Activated CD8-positive, alpha-beta memory T cell treated with anti-CD3 and anti-CD28 coated beads for 1 hour (primary cell): ENCODE data around the gene TBC1D5.
"Not testable (repeated sequence)": the region's sequence is repeated elsewhere in the genome, so short reads cannot be mapped to it uniquely, and the experiment has no call there.

Experiments
- DNase-seq, 2 donors: peaks; one replicate each; pipeline ENCODE4 v3.0.0-alpha.2; 2020; ENCODE audit warnings: low read depth in 1 of 2; ENCODE audit errors: extremely low read depth in 1 of 2

TBC1D5 gene

DNA sequence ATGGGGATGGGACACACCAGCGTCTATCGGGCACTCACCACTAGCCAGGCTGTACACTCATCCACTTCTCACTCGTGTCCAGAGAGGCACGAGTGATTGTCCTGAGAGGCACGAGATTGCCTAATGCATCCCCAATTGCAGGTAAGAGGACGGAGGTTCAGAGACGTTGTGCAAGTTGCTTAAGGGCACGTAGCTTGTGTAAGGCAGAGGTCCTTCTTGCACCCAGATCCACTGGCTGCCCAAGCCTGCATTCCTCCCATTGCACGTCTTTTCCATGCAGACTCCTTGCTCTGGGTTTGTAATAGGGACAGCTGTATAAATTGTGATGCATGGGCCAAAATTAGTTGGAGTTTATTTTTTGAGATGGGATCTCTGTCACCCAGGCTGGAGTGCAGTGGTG, 593.4 kb downstream of the TBC1D5 start:
- no peak for DNase-seq

DNA sequence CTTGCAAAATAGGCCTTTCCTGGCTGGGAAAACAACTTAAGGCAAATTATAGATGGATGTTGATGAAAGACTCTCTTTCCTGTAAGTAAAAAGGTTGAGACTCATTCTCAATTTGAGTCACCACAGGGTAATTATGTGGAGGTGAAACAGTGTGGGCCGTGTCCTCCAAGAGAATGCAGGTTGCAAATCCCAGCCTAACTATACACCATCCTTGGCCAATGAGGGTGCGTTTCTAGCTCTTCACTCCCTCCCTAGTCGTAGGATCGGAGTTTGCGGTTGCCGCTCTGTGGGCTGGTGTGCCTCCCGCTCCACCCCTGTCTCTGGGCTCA, 597.8 kb downstream of the TBC1D5 start:
- DNase-seq = no peak

DNA sequence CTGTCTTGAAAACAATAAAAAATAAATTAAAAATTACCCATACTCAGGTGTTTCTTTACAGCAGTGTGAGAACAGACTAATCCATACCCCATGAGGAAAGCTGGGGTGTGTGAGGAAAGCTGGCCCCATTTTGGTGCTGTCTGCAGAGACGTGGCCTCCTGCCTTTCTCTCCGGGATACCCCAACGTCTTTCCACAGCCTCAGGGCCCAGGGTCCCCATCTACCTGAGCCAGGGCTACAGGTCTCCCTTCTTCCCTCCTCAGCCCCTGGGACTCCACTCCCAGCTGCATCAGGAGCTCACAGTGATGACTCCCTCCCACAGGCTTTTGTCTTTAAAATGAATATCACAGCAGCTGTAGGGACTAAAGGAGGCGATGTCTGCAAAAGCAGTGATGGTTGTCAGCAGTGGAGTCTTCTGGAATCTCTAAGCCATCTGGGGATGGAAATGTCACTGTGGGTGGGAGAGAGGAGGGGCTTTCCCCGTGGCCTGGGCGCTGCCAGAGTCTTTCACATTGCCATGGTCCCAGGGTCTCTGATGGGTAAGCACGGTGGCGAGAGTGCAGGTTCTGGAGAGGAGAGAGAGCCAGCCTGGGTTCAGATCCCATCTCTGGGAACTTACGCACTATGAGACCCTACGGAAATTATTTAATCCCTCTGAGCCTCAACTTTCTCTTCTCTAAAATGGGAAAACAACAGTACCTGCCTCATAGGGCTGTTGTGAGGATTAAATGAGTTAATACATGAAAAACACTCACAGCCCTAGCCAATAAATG, 598.4 kb downstream of the TBC1D5 start:
- DNase-seq = no peak

DNA sequence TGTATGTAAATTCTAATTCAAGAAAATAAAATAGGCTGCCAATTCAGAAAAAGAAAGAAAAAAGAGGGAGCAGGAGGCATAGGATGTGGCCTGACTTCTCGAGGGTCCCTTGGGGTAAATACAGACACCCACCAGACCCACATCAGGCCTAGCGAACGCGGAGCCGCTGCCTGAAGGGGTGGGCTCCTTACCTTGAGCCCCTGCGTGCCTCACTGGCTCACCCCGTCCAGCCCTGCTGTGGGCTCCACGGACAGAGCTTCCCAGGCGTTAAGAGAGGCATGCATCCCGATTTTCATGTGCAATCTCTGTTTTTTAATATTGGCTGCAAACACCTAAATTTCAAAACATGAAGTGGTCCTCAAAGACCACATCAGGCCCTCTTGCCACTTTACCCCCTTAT, 599.9 kb downstream of the TBC1D5 start:
- DNase-seq = no peak

DNA sequence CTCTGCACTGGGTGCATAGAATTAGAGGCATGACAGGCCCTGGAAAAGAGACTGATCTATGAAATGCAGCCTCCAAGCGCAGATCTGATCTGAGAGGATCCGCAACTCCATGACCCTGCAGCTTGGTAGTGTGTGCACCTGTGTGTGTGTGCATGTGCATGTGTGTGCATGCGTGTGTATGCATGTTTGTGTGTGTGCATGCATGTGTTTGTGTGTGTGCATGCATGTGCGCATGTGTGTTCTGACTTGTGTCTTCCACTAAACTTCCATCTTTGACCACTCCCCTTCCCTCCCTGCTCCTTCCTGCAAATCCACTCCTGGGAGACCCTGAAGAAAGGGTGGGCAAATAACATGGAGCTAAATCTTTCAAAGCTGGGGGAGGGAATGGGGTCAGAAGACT, 600.7 kb downstream of the TBC1D5 start:
- DNase-seq = no peak

DNA sequence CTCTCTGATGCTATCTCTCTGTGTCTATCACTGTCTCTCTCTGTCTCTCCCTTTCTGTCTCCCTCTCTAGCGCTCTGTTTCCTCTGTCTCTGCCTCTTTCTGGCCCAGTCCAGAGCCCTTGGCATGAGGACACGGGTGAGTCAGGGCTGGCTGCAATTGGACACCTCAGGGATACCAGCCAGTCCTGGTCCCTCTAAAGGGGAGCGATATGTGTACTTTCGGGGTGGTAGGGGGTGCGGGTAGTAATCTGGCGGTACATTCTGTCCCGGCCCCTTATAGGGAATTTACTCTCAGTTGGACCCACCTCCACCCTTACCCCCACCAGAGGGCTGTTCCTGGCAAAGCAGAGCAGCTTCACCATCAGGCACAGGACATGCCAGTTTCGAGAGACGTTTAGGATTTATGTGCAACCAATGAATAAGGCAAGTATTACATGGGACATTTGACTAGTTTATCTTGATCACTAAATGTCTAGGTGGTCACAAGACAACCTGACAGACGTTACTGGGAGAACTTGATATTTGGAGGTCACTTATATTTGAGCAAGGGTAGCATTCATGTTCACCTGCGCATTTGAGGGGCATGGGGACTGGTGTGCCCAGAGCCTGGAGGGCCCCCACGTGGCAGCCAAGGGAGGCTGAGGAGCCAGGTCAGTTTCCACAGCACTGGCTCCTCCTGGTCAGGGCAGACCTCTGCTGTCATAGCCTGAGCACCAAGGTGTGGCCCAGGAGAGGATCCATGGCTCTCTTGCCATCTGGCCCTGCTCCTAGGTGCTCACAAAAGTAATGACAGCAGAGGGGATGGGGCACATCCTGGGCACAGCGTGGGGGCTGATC, 601.5 kb downstream of the TBC1D5 start:
- DNase-seq = no peak

DNA sequence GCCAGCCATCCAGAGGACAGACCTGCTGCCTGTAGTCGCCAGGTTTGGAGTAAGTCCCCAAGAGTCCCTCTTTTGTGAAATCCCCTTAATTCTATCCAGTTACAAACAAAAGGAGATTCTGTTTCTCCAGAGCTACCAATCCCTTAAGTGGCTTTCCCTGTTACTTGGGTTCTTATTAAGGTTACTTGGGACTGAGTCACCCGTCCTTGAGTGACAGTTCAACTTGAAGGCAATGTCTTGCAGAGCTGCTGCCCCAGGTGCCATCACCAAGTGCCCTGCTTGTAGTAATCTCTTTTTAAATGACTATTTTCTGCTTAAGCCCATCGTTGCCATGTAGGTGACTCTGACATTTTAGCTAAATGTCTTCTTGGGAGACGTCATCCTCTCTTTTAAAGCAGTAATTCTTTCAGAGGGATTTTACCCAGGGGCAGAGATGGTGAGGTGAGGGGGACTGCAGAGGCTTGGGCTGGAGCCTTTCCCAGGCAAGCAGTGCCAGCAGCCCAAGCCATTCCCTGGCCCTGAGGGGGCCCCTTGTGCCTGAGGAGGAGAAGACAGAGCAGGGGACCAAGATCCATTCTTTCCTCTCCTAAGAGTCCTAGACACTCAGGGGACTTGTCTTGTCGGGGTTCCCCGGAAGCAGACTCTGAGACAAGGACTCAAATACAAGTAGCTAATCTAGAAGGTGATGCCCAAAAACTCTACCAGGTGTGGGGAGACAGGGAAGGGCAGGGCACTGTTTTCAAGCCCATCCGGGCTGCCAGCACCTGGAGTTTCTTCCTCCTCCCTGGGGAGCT, 604.0 kb downstream of the TBC1D5 start:
- no peak for DNase-seq

DNA sequence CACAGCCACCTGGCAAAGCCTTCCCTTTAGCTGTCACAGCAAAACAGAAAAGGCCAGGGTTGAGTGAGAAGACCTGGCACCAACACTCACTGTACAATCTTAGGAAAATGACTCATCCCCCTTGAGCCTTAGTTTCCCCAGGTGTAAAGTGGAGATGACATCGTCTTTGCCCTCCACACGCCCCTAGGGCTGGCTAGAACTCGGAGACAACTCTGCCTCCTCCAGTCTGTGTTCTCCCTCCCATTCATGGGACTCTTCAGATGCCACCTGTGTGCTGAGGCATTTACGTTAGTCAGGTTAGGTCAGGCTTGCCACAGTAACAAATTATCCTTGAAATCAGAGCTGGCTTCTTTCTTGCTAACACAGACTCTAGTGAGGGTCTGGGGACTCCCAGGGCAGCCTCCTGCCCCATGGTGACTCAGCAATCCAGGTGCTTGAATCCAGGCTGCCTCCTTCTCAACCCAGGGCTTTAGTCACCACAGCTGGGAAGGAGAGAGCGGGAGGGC, 605.1 kb downstream of the TBC1D5 start:
- no peak for DNase-seq

DNA sequence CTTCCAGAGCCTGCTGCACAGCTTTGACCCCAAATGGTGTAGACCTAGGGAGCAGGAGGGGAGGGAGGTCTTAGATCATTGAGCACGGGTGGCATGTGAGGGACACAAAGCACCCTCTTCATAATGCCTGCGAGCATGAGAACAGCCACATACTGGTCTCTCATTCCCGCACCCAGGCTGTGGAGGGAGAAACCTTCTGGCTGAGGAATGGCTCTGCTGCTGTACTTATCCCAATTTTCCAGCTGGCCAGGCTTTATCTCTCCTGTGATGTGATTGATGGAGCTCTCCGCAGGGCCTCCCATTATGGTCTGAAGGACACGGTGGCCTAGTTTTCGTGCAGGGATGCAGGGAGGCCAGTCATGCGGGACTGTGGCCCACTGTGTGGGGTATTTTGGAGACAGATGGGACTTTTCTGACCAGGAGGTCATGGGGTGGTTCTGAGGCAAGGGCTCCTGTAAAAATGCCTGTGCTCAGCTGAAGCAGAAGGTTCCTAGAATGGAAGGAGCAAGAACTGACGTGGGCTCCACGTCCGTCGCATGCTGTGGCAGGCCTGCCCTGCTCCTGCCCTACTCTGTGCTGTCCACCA, 606.2 kb downstream of the TBC1D5 start:
- no peak for DNase-seq

DNA sequence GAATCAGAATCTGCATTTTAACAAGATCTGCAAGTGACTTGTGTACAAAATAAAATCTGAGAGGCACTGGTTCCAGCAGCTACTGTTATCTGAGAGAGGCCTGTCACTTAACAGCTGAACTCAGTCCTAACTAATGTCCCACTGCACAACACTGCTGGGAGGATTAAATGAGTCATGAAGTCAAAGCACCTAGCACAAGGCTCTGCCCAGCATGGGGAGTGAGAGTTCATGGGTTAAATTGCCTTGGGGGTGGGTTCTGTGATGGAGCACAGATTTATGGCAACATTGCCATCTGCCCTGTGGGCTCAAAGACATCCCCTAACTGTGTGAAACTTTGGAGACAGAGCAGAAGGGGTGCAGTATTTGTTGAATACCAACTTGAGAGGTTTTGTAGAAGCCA, 606.7 kb downstream of the TBC1D5 start:
- DNase-seq = no peak

DNA sequence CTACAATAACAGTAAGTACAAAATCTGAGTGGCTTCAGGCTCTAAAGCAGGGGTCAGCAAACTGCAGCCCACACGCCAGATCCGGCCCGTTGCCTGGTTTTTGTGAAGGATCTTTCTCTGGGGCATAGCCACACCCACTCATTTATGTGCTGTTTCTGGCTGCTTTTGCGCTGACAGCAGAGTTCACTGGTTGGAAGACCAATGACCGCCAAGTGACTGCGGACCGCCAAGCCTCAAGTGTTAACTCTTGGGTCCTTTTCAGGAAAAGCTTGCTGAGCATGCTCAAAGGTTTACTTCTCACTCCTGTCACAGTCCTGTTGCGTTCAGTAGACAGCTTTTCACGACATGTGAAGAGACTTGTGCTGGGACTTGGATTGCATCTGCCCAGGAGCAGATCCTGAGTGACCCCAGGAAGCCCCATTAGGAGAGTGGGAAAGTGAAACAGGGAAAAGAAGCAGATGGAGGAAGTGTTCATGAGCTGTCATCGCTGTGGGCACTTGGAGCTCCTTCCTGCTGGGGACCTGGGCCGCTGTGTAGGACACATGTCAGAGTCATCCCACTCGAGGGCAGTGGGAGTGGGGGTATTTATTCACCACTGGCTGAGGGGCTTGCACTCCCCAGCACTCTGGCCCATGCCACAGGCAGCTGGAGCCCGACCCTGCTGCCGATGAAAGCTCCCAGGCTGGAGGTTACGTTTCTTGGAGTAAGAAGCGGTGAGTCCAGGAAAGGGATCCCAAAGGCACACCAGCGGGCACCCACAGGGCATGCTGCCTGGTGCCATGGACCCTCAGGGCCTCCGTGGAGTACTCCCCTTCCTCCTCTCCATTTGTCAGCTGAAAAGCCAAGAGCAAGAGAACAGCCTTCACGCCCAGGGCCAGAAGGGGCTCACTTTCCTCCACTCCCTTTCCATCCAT, 608.5 kb downstream of the TBC1D5 start:
- no peak for DNase-seq

DNA sequence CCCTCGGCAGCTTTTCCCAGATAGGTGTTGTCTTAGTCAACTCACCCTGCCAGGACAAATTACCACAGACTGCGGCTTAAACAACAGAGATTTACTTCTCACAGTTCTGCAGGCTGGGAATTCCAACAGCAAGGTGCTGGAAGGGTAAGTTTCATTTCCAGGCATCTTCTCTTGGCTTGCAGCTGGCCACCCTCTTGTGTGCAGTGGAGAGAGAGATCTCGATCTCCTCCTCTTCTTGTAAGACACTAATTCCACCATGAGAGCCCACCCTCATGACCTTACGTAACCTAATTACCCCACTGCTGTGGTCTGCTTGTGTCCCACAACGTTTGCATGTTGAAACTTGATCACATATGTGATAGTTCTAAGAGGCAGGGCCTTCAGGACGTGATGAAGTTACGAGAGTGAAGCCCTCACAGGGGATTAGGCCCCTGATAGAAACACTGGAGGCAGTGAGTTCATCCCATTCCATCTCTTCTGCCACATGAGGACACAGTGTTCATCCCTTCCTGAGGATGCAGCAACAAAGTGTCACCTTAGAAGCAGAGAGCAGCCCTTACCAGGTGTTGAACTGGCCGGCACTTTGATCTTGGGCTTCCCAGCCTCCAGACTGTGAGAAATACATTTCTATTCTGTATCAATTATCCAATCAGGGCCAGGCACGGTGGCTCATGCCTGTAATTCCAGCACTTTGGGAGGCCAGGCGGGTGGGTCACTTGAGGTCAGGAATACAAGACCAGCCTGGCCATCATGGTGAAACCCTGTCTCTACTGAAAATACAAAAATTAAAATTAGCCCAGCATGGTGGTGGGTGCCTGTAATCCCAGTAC, 609.9 kb downstream of the TBC1D5 start:
- DNase-seq = no peak

DNA sequence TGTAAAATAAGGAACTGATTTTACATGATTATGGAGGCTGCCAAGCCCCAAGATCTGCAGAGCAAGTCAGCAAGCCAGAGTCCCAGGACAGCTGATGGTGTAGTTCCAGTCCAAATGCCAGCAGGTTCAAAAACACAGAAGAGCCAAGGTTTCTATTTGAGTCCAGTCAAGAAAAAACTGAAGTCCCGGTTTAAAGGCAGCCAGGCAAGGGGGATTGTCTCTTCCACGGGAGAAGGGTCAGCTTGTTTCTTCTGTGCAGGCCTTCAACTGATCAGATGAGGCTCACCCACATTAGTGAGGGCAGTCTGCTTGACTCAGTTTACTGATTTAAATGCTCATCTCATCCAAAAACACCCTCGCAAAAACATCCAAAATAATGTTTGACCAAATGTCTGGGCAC, 611.5 kb downstream of the TBC1D5 start:
- DNase-seq = no peak

DNA sequence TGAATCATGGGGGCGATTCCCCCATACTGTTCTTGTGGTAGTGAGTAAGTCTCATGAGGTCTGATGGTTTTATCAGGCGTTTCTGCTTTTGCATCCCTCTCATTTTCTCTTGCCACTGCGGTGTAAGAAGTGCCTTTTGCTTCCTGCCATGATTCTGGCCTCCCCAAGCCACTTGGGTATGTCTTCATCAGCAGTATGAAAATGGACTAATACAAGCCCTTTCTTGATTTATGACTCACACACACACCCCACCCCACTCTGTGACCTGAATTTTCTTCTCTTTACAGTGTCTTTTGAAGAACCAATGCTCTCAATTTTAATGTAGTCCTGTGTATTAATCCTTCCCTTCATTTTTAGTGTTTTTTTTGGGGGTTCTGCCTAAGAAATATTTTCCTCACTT, 612.9 kb downstream of the TBC1D5 start:
- DNase-seq = no peak

DNA sequence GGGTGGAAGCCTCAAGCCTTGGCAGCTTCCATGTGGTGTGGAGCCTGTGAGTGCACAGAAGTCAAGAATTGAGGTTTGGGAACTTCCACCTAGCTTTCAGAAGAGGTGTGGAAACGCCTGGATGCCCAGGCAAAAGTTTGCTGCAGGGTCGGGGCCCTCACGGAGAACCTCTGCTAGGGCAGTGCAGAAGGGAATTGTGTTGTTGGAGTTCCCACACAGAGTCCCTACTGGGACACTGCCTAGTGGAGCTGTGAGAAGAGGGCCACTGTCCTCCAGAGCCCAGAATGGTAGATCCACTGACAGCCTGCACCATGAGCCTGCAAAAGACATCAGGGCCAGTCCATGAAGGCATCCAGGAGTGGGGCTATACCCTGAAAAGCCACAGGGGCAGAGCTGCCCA, 613.8 kb downstream of the TBC1D5 start:
- DNase-seq = not testable (repeated sequence)

DNA sequence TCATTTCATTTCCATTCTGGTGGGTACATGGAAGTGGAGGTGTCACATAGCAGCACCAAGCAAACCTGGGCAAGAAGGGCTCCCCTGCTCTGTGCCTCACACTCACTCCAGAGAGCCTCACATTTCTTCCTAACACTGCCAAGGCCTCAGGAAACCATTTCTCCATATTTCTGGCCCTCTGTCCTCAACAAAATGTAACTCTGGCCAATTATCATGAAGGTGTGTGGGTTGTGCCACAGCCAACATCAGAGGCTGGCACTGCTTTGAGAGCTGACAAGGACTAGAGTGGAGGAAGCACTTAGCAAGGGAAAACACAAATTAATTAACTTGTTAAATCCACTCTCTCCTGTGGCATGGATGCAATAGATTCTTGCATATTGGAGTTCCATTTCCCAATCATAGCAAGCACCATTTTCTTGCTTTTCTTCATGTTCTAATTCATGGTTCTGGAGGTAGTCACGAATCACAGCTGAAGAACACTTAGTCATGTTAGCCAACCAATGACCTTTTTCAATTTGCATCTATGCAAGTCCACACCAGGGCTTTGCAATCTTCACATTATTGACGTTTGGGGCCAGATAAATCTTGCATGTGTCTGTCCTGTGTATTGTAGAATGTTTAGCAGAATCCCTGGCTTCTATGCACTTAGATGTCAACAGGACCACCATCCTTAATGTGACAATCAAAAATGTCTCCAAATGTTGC, 616.5 kb downstream of the TBC1D5 start:
- DNase-seq = no peak

DNA sequence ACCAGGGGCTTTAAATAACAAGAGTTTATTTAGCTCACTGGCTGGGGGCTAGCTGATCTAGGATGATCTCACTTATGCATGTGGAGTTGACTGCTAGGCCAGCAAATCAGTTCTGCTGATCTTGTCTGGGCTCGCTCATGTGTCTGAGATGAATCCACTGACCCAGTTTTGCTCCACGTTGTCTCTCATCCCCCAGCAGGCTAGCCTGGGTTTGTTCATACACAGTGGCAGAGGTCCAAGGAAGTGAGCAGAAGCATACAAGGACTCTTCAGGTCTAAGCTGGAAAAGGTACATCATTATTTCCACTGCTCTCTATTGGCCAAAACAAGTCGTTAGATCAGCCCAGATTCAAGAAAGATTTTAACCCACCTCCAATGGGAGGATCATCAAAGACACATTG, 619.7 kb downstream of the TBC1D5 start:
- no peak for DNase-seq

DNA sequence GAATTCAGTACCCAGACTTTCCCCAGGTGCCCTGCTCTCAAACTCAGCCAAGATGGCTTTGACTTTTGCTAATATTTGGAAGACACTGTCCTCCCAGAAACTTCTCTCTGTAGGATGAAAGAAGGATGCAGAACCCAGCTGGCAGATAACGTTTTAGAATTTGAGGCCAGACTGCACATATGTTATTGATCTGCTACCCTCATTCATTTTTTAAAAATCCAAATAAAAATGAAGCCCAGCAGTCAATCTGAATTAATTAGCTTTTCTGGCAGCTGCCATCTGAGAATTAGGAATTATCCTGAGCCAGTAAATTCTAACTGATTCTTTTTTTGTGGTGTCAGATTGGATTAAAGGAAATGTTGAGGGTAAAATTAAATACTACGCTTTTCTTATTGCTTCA, 621.1 kb downstream of the TBC1D5 start:
- DNase-seq = no peak

DNA sequence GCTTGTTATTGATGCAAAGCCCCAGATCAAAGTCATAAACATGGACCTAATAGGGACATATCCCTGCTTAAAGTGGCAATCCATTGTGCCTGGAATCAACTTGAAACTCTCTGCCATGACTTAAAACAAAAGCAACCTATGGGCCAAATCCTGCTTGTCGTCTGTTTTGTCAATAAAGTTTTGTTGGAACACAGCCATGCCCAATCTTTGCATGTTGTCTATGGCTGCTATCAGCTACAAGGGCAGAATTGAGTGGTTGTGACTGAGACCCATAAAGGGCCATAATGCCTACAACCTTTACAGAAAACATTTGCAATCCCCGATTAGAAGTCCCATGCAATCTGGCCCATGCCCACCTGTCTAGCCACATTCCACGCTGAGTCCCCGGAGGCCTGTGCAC, 622.3 kb downstream of the TBC1D5 start:
- no peak for DNase-seq
